Activated CD8-positive, alpha-beta memory T cell treated with anti-CD3 and anti-CD28 coated beads, Interleukin-2, amount 10 ng/mL, durations not matched to agents 7 days and 5 days (primary cell): ENCODE results near the gene C2orf81. TPM values are rescaled to one million over a fixed set of nuclear protein-coding genes. Genes with fewer than 3 reads are reported as not detected.

Source experiments
- ATAC-seq: fragments of 150-1000 bp; cut with Tn5 transposase; one replicate; pipeline ENCODE4 v1.10.0; 2021; ENCODE audit warnings: moderate library complexity
- CTCF ChIA-PET: fragments of 350-600 bp; sonication (Branson Sonifier 250); formaldehyde crosslinking; loops from one replicate; lab custom pipeline; 2021; ENCODE audit warnings: antibody characterized with exemption; lab: Charles Lee
- DNase-seq: peaks from one replicate; pipeline ENCODE4 v3.0.0-alpha.2; 2020
- H3K27ac Mint-ChIP-seq: one replicate; pipeline ENCODE4 v1.8.0; 2021; ENCODE audit warnings: mild to moderate bottlenecking, mixed read lengths
- H3K27me3 Mint-ChIP-seq: one replicate; pipeline ENCODE4 v1.8.0; 2021; ENCODE audit warnings: mixed read lengths
- H3K36me3 Mint-ChIP-seq: one replicate; pipeline ENCODE4 v1.8.0; 2021; ENCODE audit warnings: mild to moderate bottlenecking, mixed read lengths
- H3K4me1 Mint-ChIP-seq: one replicate; pipeline ENCODE4 v1.8.0; 2021; ENCODE audit warnings: mixed read lengths
- H3K4me3 Mint-ChIP-seq: one replicate; pipeline ENCODE4 v1.8.0; 2021; ENCODE audit warnings: mild to moderate bottlenecking, moderate library complexity, mixed read lengths
- H3K9me3 Mint-ChIP-seq: one replicate; pipeline ENCODE4 v1.8.0; 2022; ENCODE audit warnings: low read depth, mixed read lengths
- total RNA-seq, 2 experiments: library from RNA; stranded (reverse); gene quantifications; one replicate each; pipeline ENCODE4 v1.2.3, GENCODE V29; 2021

Gene C2orf81
- total RNA-seq, 2 experiments from 2014 or later, result 0.93 to 1.8 TPM

GRCh38 chr2:74390606-74391005 is 30.8 kb downstream of the C2orf81 start:
- Mint-ChIP-seq H3K4me1 (peaks cover 6% of the 10 kb centered on the region), H3K4me3 (peak overlapping the region; percentile 61), H3K36me3 (peaks cover 1% of the 10 kb centered on the region), H3K9me3 (no peaks in the 10 kb centered on the region), H3K27ac (no peak overlapping the region), H3K27me3 (peaks cover 8% of the 10 kb centered on the region)
- CTCF ChIA-PET, result interaction anchor here (0.6 to 5.2 kb wide), 22 partner anchors 9 to 567 kb away, joined by 3 to 32 read pairs (median 6); partner anchors contain the start of genes C2orf81, DCTN1, INO80B and MOB1A
- ATAC-seq (no peak), DNase-seq (no peak)

- no peak for ATAC-seq
- no peak for DNase-seq
- Mint-ChIP-seq H3K4me3 (no peak overlapping the region), H3K9me3 (no peaks in the 10 kb centered on the region), H3K36me3 (peaks cover 1% of the 10 kb centered on the region), H3K27ac (no peak overlapping the region), H3K27me3 (no peaks in the 10 kb centered on the region), H3K4me1 (peaks cover 5% of the 10 kb centered on the region)
- CTCF ChIA-PET, result interaction anchor here (1.0 kb wide), 1 partner anchor 138 kb away, joined by 3 read pairs; no protein-coding TSS in a partner anchor
Measured at GRCh38 chr2:74387346-74387745, 34.1 kb downstream of the C2orf81 start.

GRCh38 chr2:74385396-74385795 is 36.0 kb downstream of the C2orf81 start:
- Mint-ChIP-seq H3K9me3 (no peaks in the 10 kb centered on the region), H3K36me3 (peaks cover 2% of the 10 kb centered on the region), H3K4me1 (peaks cover 8% of the 10 kb centered on the region), H3K27ac (no peak overlapping the region), H3K27me3 (no peaks in the 10 kb centered on the region), H3K4me3 (no peak overlapping the region)
- CTCF ChIA-PET, result interaction anchor here (1.8 kb wide), 1 partner anchor 51 kb away, joined by 4 read pairs; no protein-coding TSS in a partner anchor
- DNase-seq, result no peak
- no peak for ATAC-seq

- CTCF ChIA-PET, result no interaction called here
- no peak overlapping the region for H3K4me3 Mint-ChIP-seq
- ATAC-seq (no peak), DNase-seq (no peak)
- H3K36me3 Mint-ChIP-seq, result peaks cover 2% of the 10 kb centered on the region
- peaks cover 12% of the 10 kb centered on the region for H3K4me1 Mint-ChIP-seq
- H3K27me3 Mint-ChIP-seq, result no peaks in the 10 kb centered on the region
- H3K27ac Mint-ChIP-seq, result no peak overlapping the region
- no peaks in the 10 kb centered on the region for H3K9me3 Mint-ChIP-seq
Measured at GRCh38 chr2:74384051-74384450, 37.4 kb downstream of the C2orf81 start.

GRCh38 chr2:74383254-74383653 is 38.2 kb downstream of the C2orf81 start:
- peaks cover 19% of the 10 kb centered on the region for H3K4me1 Mint-ChIP-seq
- no peaks in the 10 kb centered on the region for H3K27me3 Mint-ChIP-seq
- ATAC-seq, result no peak
- H3K27ac Mint-ChIP-seq, result peak overlapping the region; percentile 9
- H3K9me3 Mint-ChIP-seq, result no peaks in the 10 kb centered on the region
- CTCF ChIA-PET, result interaction anchor here (1.9 to 2.1 kb wide), 2 partner anchors 18 to 48 kb away, joined by 4 to 6 read pairs; no protein-coding TSS in a partner anchor
- H3K4me3 Mint-ChIP-seq, result no peak overlapping the region
- no peak for DNase-seq
- peaks cover 2% of the 10 kb centered on the region for H3K36me3 Mint-ChIP-seq

- peaks cover 6% of the 10 kb centered on the region for H3K36me3 Mint-ChIP-seq
- no peak overlapping the region for H3K27ac Mint-ChIP-seq
- peaks cover 19% of the 10 kb centered on the region for H3K4me1 Mint-ChIP-seq
- no peaks in the 10 kb centered on the region for H3K9me3 Mint-ChIP-seq
- H3K4me3 Mint-ChIP-seq, result no peak overlapping the region
- DNase-seq (no peak), ATAC-seq (no peak)
- CTCF ChIA-PET, result interaction anchor here (0.7 to 2.1 kb wide), 5 partner anchors 10 to 47 kb away, joined by 3 to 12 read pairs (median 4); no protein-coding TSS in a partner anchor
- H3K27me3 Mint-ChIP-seq, result no peaks in the 10 kb centered on the region
Measured at GRCh38 chr2:74381751-74382150, 39.7 kb downstream of the C2orf81 start.

- H3K4me1 Mint-ChIP-seq, result peaks cover 24% of the 10 kb centered on the region
- no peak within 1 kb of the TSS for H3K4me3 Mint-ChIP-seq
- peaks cover 8% of the 10 kb centered on the region for H3K36me3 Mint-ChIP-seq
- H3K9me3 Mint-ChIP-seq, result no peaks in the 10 kb centered on the region
- no peak within 1 kb of the TSS for H3K27ac Mint-ChIP-seq
- H3K27me3 Mint-ChIP-seq, result no peaks in the 10 kb centered on the region
- DNase-seq (no peak), ATAC-seq (peak; percentile 65)
- CTCF ChIA-PET, result interaction anchor here (1.7 to 2.0 kb wide), 4 partner anchors 9 to 202 kb away, joined by 5 to 6 read pairs (median 6); partner anchors contain the start of gene MOB1A
Measured at GRCh38 chr2:74379851-74380789, 41.3 kb downstream of the C2orf81 start, which contains the start of gene DCTN1. Gene DCTN1 (minus strand): TSS chr2:74380311. CDS start chr2:74380037, 274 bp downstream.

- Mint-ChIP-seq H3K36me3 (peaks cover 8% of the 10 kb centered on the region), H3K4me1 (peaks cover 24% of the 10 kb centered on the region)
Measured at GRCh38 chr2:74378007-74378406, 43.4 kb downstream of the C2orf81 start.

GRCh38 chr2:74375838-74376237 is 45.6 kb downstream of the C2orf81 start:
- no peaks in the 10 kb centered on the region for H3K9me3 Mint-ChIP-seq
- no peak overlapping the region for H3K4me3 Mint-ChIP-seq
- no peak overlapping the region for H3K27ac Mint-ChIP-seq
- no peak for ATAC-seq
- H3K27me3 Mint-ChIP-seq, result no peaks in the 10 kb centered on the region
- H3K4me1 Mint-ChIP-seq, result peaks cover 18% of the 10 kb centered on the region
- CTCF ChIA-PET, result interaction anchor here (2.1 kb wide), 1 partner anchor 16 kb away, joined by 11 read pairs; no protein-coding TSS in a partner anchor
- H3K36me3 Mint-ChIP-seq, result peaks cover 6% of the 10 kb centered on the region
- no peak for DNase-seq

More at GRCh38 chr2:74378007-74378406, 43.4 kb downstream of the C2orf81 start:
- Mint-ChIP-seq H3K27ac (no peak overlapping the region), H3K27me3 (no peaks in the 10 kb centered on the region), H3K4me3 (no peak overlapping the region), H3K9me3 (no peaks in the 10 kb centered on the region)
- CTCF ChIA-PET, result no interaction called here
- ATAC-seq (no peak), DNase-seq (no peak)

GRCh38 chr2:74374509-74375205 is 46.8 kb downstream of the C2orf81 start:
- H3K27ac Mint-ChIP-seq, result no peak overlapping the region
- CTCF ChIA-PET, result interaction anchor here (2.1 kb wide), 1 partner anchor 17 kb away, joined by 11 read pairs; no protein-coding TSS in a partner anchor
- peaks cover 12% of the 10 kb centered on the region for H3K4me1 Mint-ChIP-seq
- H3K9me3 Mint-ChIP-seq, result no peaks in the 10 kb centered on the region
- H3K36me3 Mint-ChIP-seq, result peaks cover 9% of the 10 kb centered on the region
- no peaks in the 10 kb centered on the region for H3K27me3 Mint-ChIP-seq
- ATAC-seq (no peak), DNase-seq (no peak)
- H3K4me3 Mint-ChIP-seq, result no peak overlapping the region

GRCh38 chr2:74373985-74374384 is 47.4 kb downstream of the C2orf81 start:
- peaks cover 12% of the 10 kb centered on the region for H3K36me3 Mint-ChIP-seq

GRCh38 chr2:74373221-74373676 is 48.2 kb downstream of the C2orf81 start:
- DNase-seq, result no peak
- H3K36me3 Mint-ChIP-seq, result peaks cover 16% of the 10 kb centered on the region
- ATAC-seq, result no peak
- no peak overlapping the region for H3K27ac Mint-ChIP-seq
- CTCF ChIA-PET, result no interaction called here
- H3K27me3 Mint-ChIP-seq, result no peaks in the 10 kb centered on the region
- H3K4me1 Mint-ChIP-seq, result peaks cover 5% of the 10 kb centered on the region
- H3K4me3 Mint-ChIP-seq, result no peak overlapping the region
- H3K9me3 Mint-ChIP-seq, result no peaks in the 10 kb centered on the region

More at GRCh38 chr2:74373985-74374384, 47.4 kb downstream of the C2orf81 start:
- peaks cover 11% of the 10 kb centered on the region for H3K4me1 Mint-ChIP-seq
- H3K27ac Mint-ChIP-seq, result no peak overlapping the region
- H3K27me3 Mint-ChIP-seq, result no peaks in the 10 kb centered on the region
- DNase-seq (no peak), ATAC-seq (no peak)
- no peaks in the 10 kb centered on the region for H3K9me3 Mint-ChIP-seq
- H3K4me3 Mint-ChIP-seq, result no peak overlapping the region
- CTCF ChIA-PET, result interaction anchor here (2.1 kb wide), 1 partner anchor 18 kb away, joined by 11 read pairs; no protein-coding TSS in a partner anchor

GRCh38 chr2:74372674-74373073 is 48.7 kb downstream of the C2orf81 start:
- no peaks in the 10 kb centered on the region for H3K9me3 Mint-ChIP-seq
- CTCF ChIA-PET, result interaction anchor here (0.9 kb wide), 1 partner anchor 37 kb away, joined by 3 read pairs; no protein-coding TSS in a partner anchor
- H3K4me3 Mint-ChIP-seq, result no peak overlapping the region
- no peaks in the 10 kb centered on the region for H3K27me3 Mint-ChIP-seq
- no peak for DNase-seq
- ATAC-seq, result no peak
- peaks cover 17% of the 10 kb centered on the region for H3K36me3 Mint-ChIP-seq
- H3K4me1 Mint-ChIP-seq, result peaks cover 5% of the 10 kb centered on the region
- H3K27ac Mint-ChIP-seq, result no peak overlapping the region
